ENCODE results near the gene SNAPIN.

The SNAPIN gene

DNA sequence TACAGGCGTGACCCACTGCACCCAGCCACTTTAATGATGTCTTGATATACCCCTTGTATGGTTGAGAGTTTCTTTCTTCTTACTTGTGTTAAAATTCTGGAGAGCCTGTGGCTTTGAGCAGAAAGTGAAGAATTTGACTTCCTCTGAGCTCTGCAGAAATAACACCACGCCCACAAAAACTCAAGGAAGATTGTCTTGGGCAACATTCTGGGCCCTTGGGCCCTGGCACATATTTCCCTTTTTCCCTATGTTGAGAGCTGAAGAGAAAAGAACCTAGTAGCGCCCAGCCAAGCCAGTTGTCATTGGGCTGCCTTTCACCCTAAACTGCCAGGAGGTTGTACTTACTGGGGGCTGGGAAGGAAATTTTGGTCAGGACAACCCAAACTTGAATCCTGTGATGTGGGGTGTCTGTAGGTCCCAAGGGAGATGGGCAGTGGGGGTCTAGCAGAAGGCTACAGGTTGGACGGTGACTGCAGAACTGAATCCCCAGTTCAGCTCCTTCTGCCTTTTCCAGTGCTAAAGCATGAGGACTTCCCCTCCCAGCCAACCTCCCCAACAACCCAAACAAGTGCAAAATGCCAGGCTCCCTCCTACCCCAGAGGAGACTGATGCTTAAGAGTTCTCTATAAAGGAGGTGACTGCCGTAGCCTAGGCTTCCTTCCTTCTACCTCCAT, 11.7 kb upstream of the SNAPIN start:
- DNase-seq (ENCODE audit: low read depth, low spot score) = no peak
- TF ChIP-seq, protein P1, sequence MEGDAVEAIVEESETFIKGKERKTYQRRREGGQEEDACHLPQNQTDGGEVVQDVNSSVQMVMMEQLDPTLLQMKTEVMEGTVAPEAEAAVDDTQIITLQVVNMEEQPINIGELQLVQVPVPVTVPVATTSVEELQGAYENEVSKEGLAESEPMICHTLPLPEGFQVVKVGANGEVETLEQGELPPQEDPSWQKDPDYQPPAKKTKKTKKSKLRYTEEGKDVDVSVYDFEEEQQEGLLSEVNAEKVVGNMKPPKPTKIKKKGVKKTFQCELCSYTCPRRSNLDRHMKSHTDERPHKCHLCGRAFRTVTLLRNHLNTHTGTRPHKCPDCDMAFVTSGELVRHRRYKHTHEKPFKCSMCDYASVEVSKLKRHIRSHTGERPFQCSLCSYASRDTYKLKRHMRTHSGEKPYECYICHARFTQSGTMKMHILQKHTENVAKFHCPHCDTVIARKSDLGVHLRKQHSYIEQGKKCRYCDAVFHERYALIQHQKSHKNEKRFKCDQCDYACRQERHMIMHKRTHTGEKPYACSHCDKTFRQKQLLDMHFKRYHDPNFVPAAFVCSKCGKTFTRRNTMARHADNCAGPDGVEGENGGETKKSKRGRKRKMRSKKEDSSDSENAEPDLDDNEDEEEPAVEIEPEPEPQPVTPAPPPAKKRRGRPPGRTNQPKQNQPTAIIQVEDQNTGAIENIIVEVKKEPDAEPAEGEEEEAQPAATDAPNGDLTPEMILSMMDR (IDR thresholded peaks at IDR 0.05; ENCODE audit: low read depth, low read length) = no peak
- no peak overlapping the region for H3K4me3 ChIP-seq (ENCODE audit: low read depth, low read length)
- in situ Hi-C loops (cut with HindIII; ENCODE audit: low sequenced_read_pairs) = no loop called here

DNA sequence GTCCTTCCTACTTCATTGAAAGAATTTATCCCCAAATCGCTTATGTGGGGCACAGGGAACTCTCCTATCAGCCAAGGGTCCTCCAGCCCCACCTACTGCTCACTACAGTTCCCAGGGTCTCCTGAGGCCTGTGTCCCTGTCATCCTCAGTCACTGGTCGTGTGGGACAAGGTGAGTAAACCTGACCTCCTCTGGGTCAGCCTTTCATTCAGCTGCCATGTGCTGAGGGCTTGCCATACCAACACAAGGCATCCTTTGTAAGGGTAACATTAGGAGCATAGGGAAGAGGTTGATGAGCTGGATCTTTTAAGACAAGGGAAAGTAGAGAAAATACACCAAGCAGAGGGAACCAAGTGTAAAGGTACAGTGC, 11.2 kb upstream of the SNAPIN start:
- in situ Hi-C loops (cut with HindIII; ENCODE audit: low sequenced_read_pairs) = no loop called here
- TF ChIP-seq, protein P1 (IDR thresholded peaks at IDR 0.05; ENCODE audit: low read depth, low read length) = no peak
- DNase-seq (ENCODE audit: low read depth, low spot score) = no peak
- no peak overlapping the region for H3K4me3 ChIP-seq (ENCODE audit: low read depth, low read length)

DNA sequence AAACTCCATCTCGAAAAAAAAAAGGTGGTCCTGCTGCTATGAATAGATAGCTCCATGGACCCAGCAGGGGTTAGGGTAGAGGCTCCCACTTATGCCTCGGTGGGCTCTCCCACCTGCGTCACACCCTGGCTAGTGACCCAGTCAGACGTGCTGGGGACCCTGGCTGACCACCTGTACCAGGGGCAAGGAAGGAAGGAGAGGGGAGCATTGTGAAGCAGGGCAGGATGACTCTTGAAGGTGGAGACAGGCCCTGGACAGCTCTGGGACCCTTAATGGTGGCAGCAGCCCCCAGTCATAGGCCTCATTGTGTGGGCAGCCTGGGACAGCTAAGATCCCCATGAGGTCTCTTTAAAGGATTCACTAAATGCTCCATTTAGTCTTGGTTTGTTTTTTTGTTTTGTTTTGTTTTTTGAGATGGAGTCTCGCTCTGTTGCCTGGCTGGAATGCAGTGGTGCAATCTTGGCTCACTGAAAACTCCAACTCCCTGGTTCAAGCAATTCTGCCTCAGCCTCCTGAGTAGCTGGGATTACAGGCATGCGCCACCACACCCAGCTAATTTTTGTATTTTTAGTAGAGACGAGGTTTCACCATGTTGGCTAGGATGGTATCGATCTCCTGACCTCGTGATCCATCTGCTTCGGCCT, 10.4 kb upstream of the SNAPIN start:
- no peak overlapping the region for H3K4me3 ChIP-seq (ENCODE audit: low read depth, low read length)
- TF ChIP-seq, protein P1 (IDR thresholded peaks at IDR 0.05; ENCODE audit: low read depth, low read length) = no peak
- no peak for DNase-seq (ENCODE audit: low read depth, low spot score)
- in situ Hi-C loops (cut with HindIII; ENCODE audit: low sequenced_read_pairs) = no loop called here

DNA sequence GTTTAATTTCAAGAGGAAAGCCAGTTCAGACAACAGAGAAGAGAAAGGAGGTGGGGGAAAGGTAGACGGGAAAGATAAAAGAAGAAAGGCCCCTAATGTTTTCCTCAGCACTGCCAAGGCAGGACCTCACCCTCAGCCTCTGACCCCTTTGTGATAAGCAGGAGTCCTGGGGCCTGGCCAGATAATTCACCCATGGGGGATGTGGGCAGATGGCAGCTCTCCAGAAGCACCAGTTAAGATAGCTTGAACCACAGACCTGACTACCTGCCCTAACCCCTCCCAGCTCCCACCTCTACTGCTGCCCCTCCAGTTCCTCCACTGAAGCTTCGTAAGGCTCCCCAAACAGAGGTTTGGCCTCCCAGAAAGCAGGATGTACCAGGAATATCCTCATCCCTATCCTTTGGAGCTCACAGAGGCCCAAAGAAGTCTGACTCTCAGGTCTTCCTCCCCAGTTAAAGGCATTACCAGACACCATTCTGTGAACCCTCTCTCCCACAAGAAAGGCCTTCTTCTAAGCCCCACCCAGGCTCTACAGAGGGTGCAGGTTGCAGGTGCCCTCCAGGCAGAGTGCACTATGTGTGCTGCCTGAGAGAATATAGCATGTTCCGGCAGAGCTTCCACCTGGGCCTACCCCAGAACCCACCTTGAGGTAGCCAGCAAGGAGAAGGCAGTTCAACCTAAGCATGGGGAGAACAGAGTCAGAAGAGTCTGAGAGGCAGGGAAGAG, 9.2 kb upstream of the SNAPIN start:
- DNase-seq (ENCODE audit: low read depth, low spot score) = no peak
- TF ChIP-seq, protein P1 (IDR thresholded peaks at IDR 0.05; ENCODE audit: low read depth, low read length) = no peak
- H3K4me3 ChIP-seq (ENCODE audit: low read depth, low read length) = no peak overlapping the region
- in situ Hi-C loops (cut with HindIII; ENCODE audit: low sequenced_read_pairs) = no loop called here

DNA sequence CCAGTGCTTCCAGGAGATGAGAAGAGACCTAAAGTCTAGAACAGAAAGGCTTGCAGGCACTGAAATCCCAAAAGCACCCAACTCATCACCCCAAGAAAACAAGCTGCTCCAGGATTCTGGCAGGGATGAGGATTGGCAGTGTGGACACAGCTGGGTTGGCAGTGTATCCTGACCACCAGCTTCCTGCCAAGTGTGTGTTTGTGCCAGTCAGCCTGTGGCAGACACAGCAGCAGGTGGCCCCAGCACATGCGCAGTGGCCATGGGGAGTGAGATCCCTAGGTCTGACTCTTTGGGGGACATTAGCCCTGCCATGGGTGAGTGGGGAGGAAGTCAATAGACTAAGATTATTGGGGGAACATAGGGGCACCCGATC, 8.7 kb upstream of the SNAPIN start:
- in situ Hi-C loops (cut with HindIII; ENCODE audit: low sequenced_read_pairs) = no loop called here

DNA sequence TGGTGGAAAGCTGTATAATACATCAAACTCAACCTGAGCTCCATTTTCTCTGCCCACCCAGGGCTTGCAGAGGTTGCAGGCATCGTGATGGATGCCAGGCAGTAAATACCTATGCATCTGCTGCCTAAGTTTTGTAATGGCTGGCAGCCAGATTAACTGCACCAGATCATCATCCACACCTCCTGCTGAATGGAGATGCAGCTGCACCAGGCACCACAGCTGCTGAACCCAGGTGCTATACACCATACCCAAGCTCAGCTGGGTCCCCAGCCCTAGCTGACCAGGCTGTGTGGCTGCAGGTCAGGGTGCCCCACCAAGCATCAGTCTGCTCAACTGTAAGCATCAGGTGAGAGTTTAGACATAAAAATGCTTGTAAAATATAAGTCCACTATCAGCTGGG, 6.7 kb upstream of the SNAPIN start:
- in situ Hi-C loops (cut with HindIII; ENCODE audit: low sequenced_read_pairs) = no loop called here
- DNase-seq (ENCODE audit: low read depth, low spot score) = no peak
- TF ChIP-seq, protein P1 (IDR thresholded peaks at IDR 0.05; ENCODE audit: low read depth, low read length) = no peak
- no peak overlapping the region for H3K4me3 ChIP-seq (ENCODE audit: low read depth, low read length)

More for the DNA sequence above, 8.7 kb upstream of the SNAPIN start:
- DNase-seq (ENCODE audit: low read depth, low spot score) = no peak
- H3K4me3 ChIP-seq (ENCODE audit: low read depth, low read length) = no peak overlapping the region
- TF ChIP-seq, protein P1 (IDR thresholded peaks at IDR 0.05; ENCODE audit: low read depth, low read length) = no peak
